Activated CD8-positive, alpha-beta memory T cell treated with anti-CD3 and anti-CD28 coated beads for 1 hour (primary cell): ENCODE data around the gene SKP2.
"Not testable (repeated sequence)": the region's sequence is repeated elsewhere in the genome, so short reads cannot be mapped to it uniquely, and the experiment has no call there.

Source experiments
- DNase-seq, 2 donors: peaks; one replicate each; pipeline ENCODE4 v3.0.0-alpha.2; 2020; ENCODE audit warnings: low read depth in 1 of 2; ENCODE audit errors: extremely low read depth in 1 of 2

The SKP2 gene

GRCh38 chr5:36151434-36152323 lies at the start of gene SKP2, which contains the start of gene LMBRD2:
Gene SKP2, plus strand, starts transcription at chr5:36152111. Its CDS starts 152 bp downstream, at chr5:36152263.
Gene LMBRD2, minus strand, starts transcription at chr5:36151887. Its CDS starts 8,538 bp downstream, at chr5:36143349.
- peak; percentile 92 to 96 for DNase-seq

DNA sequence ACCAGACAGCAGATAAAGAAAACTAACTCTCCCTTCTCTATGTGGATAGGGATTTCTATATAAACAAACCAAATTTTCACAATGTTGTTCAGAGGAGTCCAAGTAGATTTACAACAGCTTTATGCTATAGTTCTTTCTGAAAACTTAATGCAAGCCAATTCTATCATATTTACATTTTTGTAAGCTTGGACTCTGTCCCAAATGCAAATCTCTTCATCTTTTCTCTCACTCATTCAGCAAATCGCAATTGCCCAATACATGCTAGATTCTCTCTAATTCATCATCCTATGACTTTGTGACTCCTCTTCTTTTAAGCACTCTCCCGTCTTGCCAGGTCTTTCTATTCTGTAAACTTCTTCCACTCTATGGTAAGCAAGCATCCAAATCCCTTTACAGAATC lies 46.1 kb upstream of the SKP2 start:
- DNase-seq = no peak

DNA sequence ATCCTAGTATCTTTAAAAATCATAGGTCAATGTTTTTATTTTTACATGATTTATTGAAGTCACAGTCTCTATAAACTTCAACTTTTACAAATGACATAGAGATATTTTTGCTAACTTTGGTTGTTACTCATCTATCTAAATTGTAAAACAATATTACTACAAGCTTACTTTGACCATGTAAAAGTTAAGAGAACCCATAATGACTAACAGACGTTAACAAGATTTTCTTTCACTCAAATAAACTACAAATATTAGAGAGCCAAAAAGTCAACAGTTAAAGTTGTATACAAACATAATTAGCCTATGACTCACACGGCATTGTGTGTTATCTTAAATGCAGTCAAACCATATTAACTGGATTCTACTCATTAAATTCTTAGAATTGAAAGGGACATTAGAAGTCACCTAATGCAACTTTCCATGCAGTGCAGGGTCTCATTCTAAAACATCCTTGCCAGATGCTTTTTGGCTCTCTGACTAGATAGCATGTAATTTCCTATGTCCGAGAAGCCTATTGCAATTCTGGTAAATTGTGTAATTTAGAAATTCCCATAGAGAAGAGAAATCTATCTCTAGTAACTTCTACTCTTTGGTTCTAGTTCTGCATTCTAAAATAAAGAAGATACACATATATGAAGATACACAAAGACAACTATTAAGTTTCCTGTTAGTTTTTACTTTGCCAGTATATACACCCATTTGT lies 43.0 kb upstream of the SKP2 start:
- no peak for DNase-seq

GRCh38 chr5:36111238-36111637 lies 40.7 kb upstream of the SKP2 start:
- DNase-seq = no peak

DNA sequence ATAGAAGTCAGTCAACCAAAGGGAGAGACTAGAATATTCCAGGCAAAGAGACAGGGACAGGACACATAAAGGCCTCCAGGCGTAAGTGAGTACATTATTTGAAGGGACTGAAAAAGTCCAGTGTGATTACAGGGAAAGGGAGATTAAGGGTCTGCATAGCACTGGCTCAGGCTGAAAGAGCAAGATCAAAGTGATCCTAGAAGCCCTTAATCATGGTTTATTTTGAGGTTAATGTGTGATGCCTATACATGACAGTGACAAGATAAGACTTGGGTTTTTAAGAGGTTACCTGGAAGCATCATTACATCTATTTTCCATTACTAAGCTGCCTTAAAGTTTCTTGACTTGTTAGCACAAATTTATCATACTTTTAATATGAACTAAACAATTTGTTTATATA lies 26.0 kb upstream of the SKP2 start:
- DNase-seq = no peak

DNA sequence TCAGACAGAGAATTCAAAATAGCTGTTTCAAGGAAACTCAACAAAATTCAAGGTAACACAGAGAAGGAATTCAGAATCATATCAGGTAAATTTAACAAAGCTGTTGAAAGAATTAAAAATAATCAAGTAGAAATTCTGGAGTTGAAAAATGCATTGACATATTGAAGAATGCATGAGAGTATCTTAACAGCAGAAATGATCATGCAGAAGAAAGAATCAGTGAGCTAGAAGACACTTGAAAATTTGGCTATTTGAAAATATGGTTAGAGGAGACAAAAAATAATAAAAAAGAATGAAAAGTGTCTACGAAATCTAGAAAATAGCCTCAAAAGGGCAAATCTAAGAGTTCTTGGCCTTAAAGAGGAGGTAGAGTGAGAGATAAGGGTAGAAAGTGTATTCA lies 23.1 kb upstream of the SKP2 start:
- no peak for DNase-seq

DNA sequence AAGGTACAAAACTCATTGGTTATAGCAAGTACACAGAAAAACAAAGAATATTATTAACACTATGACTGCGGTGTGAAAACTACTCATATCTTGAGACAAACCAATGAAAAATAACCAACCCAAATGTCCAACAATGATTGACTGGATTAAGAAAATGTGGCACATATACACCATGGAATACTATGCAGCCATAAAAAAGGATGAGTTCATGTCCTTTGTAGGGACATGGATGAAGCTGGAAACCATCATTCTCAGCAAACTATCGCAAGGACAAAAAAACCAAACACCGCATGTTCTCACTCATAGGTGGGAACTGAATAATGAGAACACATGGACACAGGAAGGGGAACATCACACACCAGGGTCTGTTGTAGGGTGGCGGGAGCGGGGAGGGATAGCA lies 22.2 kb upstream of the SKP2 start:
- not testable (repeated sequence) for DNase-seq

DNA sequence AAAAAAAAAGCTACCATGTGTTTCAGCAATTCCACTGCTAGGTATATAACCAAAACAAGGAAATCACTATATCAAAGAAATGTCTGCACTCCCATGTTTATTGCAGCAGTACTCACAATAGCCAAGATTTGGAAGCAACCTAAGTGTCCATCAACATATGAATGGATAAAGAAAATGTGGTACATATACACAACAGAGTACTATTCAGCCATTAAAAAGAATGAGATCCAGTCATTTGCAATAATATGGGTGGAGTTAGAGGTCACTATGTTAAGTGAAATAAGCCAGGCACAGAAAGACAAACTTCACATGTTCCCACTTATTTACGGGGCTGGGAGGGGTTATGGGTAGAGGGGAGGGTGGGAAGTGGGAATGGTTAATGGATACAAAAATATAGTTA lies 18.9 kb upstream of the SKP2 start:
- not testable (repeated sequence) for DNase-seq

- no peak for DNase-seq
Measured at GRCh38 chr5:36135988-36136387, 15.9 kb upstream of the SKP2 start.

DNA sequence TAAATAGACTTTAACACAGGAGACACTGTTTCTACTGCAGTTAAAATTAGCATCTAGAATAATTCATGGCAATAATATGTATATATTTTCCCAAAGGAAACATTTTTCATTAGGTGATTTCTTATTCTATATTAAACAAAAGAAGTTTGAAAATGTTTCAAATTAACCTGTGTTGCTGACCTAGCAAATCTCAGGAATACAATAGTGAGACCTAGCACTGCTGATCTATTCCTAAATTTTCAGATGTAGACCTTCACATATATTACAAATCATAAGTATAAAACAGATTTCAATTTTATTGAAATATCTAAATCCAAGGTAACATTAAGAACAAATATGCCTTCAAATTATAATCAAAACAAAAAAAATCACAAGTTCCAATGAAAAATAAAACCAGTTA lies 15.3 kb upstream of the SKP2 start:
- DNase-seq = no peak

GRCh38 chr5:36138900-36139683 lies 12.8 kb upstream of the SKP2 start:
- DNase-seq = no peak

- DNase-seq = no peak
Measured at GRCh38 chr5:36145311-36145710, 6.6 kb upstream of the SKP2 start.

DNA sequence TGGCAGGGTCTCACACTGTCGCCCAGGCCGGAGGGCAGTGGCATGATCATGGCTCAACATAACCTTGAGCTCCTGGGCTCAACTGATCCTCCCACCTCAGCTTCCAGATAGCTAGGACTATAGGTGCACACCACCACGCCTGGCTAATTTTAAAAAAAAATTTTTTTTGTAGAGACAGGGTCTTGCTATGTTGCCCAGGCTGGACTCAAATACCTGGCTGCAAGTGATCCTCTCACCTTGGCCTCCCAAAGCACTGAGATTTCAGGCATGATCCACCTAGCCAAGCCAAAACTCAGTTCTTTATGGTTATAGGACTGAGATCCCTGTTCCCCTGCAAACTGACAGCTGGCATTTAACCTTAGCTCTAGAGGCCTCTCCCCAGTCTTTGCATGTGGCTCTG lies 5.5 kb upstream of the SKP2 start:
- DNase-seq = no peak

- no peak for DNase-seq
Measured at GRCh38 chr5:36147681-36148080, 4.2 kb upstream of the SKP2 start.

GRCh38 chr5:36150676-36151433 lies 1.1 kb upstream of the SKP2 start:
- peak in 1 of 2 donors; percentile 20 for DNase-seq

GRCh38 chr5:36152324-36153297 lies 700 bp downstream of the SKP2 start:
- no peak for DNase-seq

GRCh38 chr5:36153298-36153677 lies 1.4 kb downstream of the SKP2 start:
- DNase-seq = no peak

DNA sequence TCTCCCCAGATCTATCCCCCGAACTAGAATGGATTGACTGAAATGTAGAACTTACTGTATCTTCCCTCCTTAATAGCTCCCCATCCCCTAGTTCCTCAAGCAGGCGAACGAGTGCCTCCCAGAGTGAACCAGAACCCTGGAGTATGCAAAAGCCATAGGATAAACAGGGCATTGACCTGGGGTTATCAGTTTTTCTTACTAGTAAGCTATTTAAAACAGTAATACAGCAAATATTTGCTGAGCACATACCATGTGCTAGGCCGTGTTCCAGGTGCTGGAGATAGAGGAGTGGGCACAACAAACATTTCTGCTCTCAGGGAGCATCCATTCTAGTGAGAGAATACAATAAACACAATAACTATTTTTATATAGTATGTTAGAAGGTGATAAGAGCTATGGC lies 1.8 kb downstream of the SKP2 start:
- DNase-seq = no peak

GRCh38 chr5:36155291-36155690 lies 3.4 kb downstream of the SKP2 start:
- no peak for DNase-seq
